GM19452 (cell line): ENCODE results near the gene SAMD3.
A peak's percentile ranks its signal among the peaks of the same experiment; 100 is the strongest.
"Not testable (repeated sequence)": the region's sequence is repeated elsewhere in the genome, so short reads cannot be mapped to it uniquely, and the experiment has no call there.

Source experiments
- ATAC-seq: cut with Tn5 transposase; IDR thresholded peaks from one replicate; pipeline ENCODE4 v1.9.1; 2021; ENCODE audit not compliant: unreplicated experiment

The SAMD3 gene

GRCh38 chr6:130182466-130182865, 40.3 kb downstream of the SAMD3 start:
- no peak for ATAC-seq

GRCh38 chr6:130178692-130179091, 44.1 kb downstream of the SAMD3 start:
- no peak for ATAC-seq

GRCh38 chr6:130176378-130176777, 46.4 kb downstream of the SAMD3 start:
- ATAC-seq: no peak

GRCh38 chr6:130173377-130174004, 49.3 kb downstream of the SAMD3 start:
- not testable (repeated sequence) for ATAC-seq

- ATAC-seq: not testable (repeated sequence)
Observed at GRCh38 chr6:130170160-130170559, 52.6 kb downstream of the SAMD3 start.

GRCh38 chr6:130167655-130168054, 55.1 kb downstream of the SAMD3 start:
- no peak for ATAC-seq

GRCh38 chr6:130164251-130164650, 58.5 kb downstream of the SAMD3 start:
- ATAC-seq: no peak

GRCh38 chr6:130163266-130163665, 59.5 kb downstream of the SAMD3 start:
- no peak for ATAC-seq

- ATAC-seq: no peak
Observed at GRCh38 chr6:130162421-130162820, 60.3 kb downstream of the SAMD3 start.

GRCh38 chr6:130161683-130162404, 60.9 kb downstream of the SAMD3 start:
- ATAC-seq: no peak

- ATAC-seq: no peak
Observed at GRCh38 chr6:130159956-130160355, 62.8 kb downstream of the SAMD3 start.

- ATAC-seq: no peak
Observed at GRCh38 chr6:130158548-130158947, 64.2 kb downstream of the SAMD3 start.

- no peak for ATAC-seq
Observed at GRCh38 chr6:130158056-130158455, 64.7 kb downstream of the SAMD3 start.

GRCh38 chr6:130156908-130157307, 65.8 kb downstream of the SAMD3 start:
- no peak for ATAC-seq

- no peak for ATAC-seq
Observed at GRCh38 chr6:130152908-130153510, 69.7 kb downstream of the SAMD3 start.

GRCh38 chr6:130150906-130151305, 71.8 kb downstream of the SAMD3 start:
- no peak for ATAC-seq

- not testable (repeated sequence) for ATAC-seq
Observed at GRCh38 chr6:130149016-130149415, 73.7 kb downstream of the SAMD3 start.

- ATAC-seq: no peak
Observed at GRCh38 chr6:130148181-130148580, 74.6 kb downstream of the SAMD3 start.

GRCh38 chr6:130147111-130147510, 75.6 kb downstream of the SAMD3 start:
- no peak for ATAC-seq

- no peak for ATAC-seq
Observed at GRCh38 chr6:130143709-130144108, 79.0 kb downstream of the SAMD3 start.

GRCh38 chr6:130140084-130140483, 82.7 kb downstream of the SAMD3 start:
- no peak for ATAC-seq

GRCh38 chr6:130138909-130139242, 83.9 kb downstream of the SAMD3 start:
- ATAC-seq: peak; percentile 31
